ENCODE results near the gene ARL6. TPM values are rescaled to one million over a fixed set of nuclear protein-coding genes. Genes with fewer than 3 reads are reported as not detected.
A peak's percentile ranks its signal among the peaks of the same experiment; 100 is the strongest.

Gene ARL6
- total RNA-seq, 4 donors from 2014 or later = 14.6 to 42.5 (median 19.7) TPM

- Histone ChIP-seq H3K9me3 (no peaks in the 10 kb centered on the region), H3K4me1 (no peaks in the 10 kb centered on the region), H3K4me3 (no peak overlapping the region), H3K27me3 (no peaks in the 10 kb centered on the region), H3K27ac (no peak overlapping the region), H3K36me3 (no peaks in the 10 kb centered on the region)
- TF ChIP-seq CTCF (IDR thresholded peaks at IDR 0.05) = no peak
- no peak for DNase-seq
- intact Hi-C loops (cut with DNase I; ENCODE audit: low total_unique reads) = no loop called here
These were observed 46.3 kb downstream of the ARL6 start for GRCh38 chr3:97810779-97811390.

- intact Hi-C loops (cut with DNase I; ENCODE audit: low total_unique reads) = no loop called here
- Histone ChIP-seq H3K36me3 (no peaks in the 10 kb centered on the region), H3K27me3 (no peaks in the 10 kb centered on the region), H3K27ac (no peak overlapping the region), H3K9me3 (no peaks in the 10 kb centered on the region), H3K4me1 (no peaks in the 10 kb centered on the region), H3K4me3 (no peak overlapping the region)
- no peak for TF ChIP-seq CTCF (IDR thresholded peaks at IDR 0.05)
- no peak for TF ChIP-seq POLR2A (IDR thresholded peaks at IDR 0.05)
- no peak for DNase-seq
These were observed 50.8 kb downstream of the ARL6 start for GRCh38 chr3:97815149-97815917.

GRCh38 chr3:97816811-97817210 is 52.3 kb downstream of the ARL6 start:
- H3K4me1 ChIP-seq = no peaks in the 10 kb centered on the region
- H3K27ac ChIP-seq = no peak overlapping the region
- no peak for TF ChIP-seq CTCF (IDR thresholded peaks at IDR 0.05)
- TF ChIP-seq POLR2A (IDR thresholded peaks at IDR 0.05) = no peak
- intact Hi-C loops (cut with DNase I; ENCODE audit: low total_unique reads) = no loop called here
- no peak for DNase-seq
- no peak overlapping the region for H3K4me3 ChIP-seq
- no peaks in the 10 kb centered on the region for H3K36me3 ChIP-seq
- H3K27me3 ChIP-seq = no peaks in the 10 kb centered on the region
- H3K9me3 ChIP-seq = no peaks in the 10 kb centered on the region

GRCh38 chr3:97817965-97818364 is 53.4 kb downstream of the ARL6 start:
- Histone ChIP-seq H3K4me1 (no peaks in the 10 kb centered on the region), H3K36me3 (no peaks in the 10 kb centered on the region), H3K4me3 (no peak overlapping the region), H3K27me3 (no peaks in the 10 kb centered on the region), H3K9me3 (no peaks in the 10 kb centered on the region), H3K27ac (no peak overlapping the region)
- no peak for DNase-seq
- intact Hi-C loops (cut with DNase I; ENCODE audit: low total_unique reads) = no loop called here
- no peak for TF ChIP-seq CTCF (IDR thresholded peaks at IDR 0.05)
- no peak for TF ChIP-seq POLR2A (IDR thresholded peaks at IDR 0.05)

GRCh38 chr3:97820780-97821179 is 56.2 kb downstream of the ARL6 start:
- Histone ChIP-seq H3K4me3 (peak overlapping the region in 1 of 2 donors; percentile 80), H3K9me3 (no peaks in the 10 kb centered on the region), H3K4me1 (no peaks in the 10 kb centered on the region), H3K27ac (no peak overlapping the region), H3K36me3 (no peaks in the 10 kb centered on the region), H3K27me3 (no peaks in the 10 kb centered on the region)
- DNase-seq = no peak
- TF ChIP-seq POLR2A (IDR thresholded peaks at IDR 0.05) (no peak), CTCF (IDR thresholded peaks at IDR 0.05) (no peak)
- intact Hi-C loops (cut with DNase I; ENCODE audit: low total_unique reads) = no loop called here
